AG04450 (cell line): ENCODE measurements around the gene KLF15. TPM values are rescaled to one million over a fixed set of nuclear protein-coding genes. Genes with fewer than 3 reads are reported as not detected.

Experiments
- CTCF ChIA-PET: fragments of 300-600, 350-600 bp; formaldehyde crosslinking; extraction: SDS; loops from one replicate; lab custom pipeline; 2022; ENCODE audit warnings: antibody characterized with exemption, inconsistent platforms; lab: Charles Lee
- POLR2A ChIA-PET: fragments of 350-600 bp; formaldehyde crosslinking; extraction: SDS; loops from one replicate; lab custom pipeline; 2021; ENCODE audit warnings: antibody characterized with exemption, inconsistent platforms; lab: Yijun Ruan, JAX
- DNase-seq: peaks from one replicate; pipeline ENCODE4 v3.0.0-alpha.2; 2011; ENCODE audit warnings: low read depth, low spot score
- H3K27ac ChIP-seq: one replicate; pipeline ENCODE4 v1.5.1; 2012; ENCODE audit warnings: low read depth, low read length, control low read depth
- H3K27me3 ChIP-seq: one replicate; pipeline ENCODE4 v1.6.0; 2012; ENCODE audit warnings: low read length; ENCODE audit not compliant: control insufficient read depth, insufficient read depth
- H3K4me3 ChIP-seq: 2 replicates; pipeline ENCODE4 v1.5.1; 2011; ENCODE audit warnings: mild to moderate bottlenecking, low read depth, low read length, control low read depth
- H3K9me3 ChIP-seq: 2 replicates; pipeline ENCODE4 v1.5.1; 2012; ENCODE audit warnings: low read length; ENCODE audit not compliant: control insufficient read depth, insufficient read depth
- polyA plus RNA-seq: library from polyadenylated mRNA; depleted of rRNA; stranded (reverse); fragments of >200 nt; gene quantifications from 2 replicates; pipeline ENCODE4 v1.2.3, GENCODE V29; 2011
- TF ChIP-seq, protein P1 (sequence below): IDR thresholded peaks from 2 replicates; pipeline ENCODE4 v1.5.1; 2011; ENCODE audit warnings: low read depth, low read length, control low read depth, inconsistent platforms

KLF15 gene
- polyA plus RNA-seq, 1 experiment, result 0.38 TPM

- Histone ChIP-seq H3K4me3 (no peak overlapping the region), H3K27me3 (peaks cover 45% of the 10 kb centered on the region), H3K27ac (no peak overlapping the region), H3K9me3 (no peaks in the 10 kb centered on the region; the same call in 1 of the 2 replicates)
- DNase-seq, result no peak
- ChIA-PET POLR2A (no interaction called here), CTCF (interaction anchor here (1.0 kb wide), 1 partner anchor 16 kb away, joined by 3 read pairs; no protein-coding TSS in a partner anchor)
- TF ChIP-seq, protein P1, sequence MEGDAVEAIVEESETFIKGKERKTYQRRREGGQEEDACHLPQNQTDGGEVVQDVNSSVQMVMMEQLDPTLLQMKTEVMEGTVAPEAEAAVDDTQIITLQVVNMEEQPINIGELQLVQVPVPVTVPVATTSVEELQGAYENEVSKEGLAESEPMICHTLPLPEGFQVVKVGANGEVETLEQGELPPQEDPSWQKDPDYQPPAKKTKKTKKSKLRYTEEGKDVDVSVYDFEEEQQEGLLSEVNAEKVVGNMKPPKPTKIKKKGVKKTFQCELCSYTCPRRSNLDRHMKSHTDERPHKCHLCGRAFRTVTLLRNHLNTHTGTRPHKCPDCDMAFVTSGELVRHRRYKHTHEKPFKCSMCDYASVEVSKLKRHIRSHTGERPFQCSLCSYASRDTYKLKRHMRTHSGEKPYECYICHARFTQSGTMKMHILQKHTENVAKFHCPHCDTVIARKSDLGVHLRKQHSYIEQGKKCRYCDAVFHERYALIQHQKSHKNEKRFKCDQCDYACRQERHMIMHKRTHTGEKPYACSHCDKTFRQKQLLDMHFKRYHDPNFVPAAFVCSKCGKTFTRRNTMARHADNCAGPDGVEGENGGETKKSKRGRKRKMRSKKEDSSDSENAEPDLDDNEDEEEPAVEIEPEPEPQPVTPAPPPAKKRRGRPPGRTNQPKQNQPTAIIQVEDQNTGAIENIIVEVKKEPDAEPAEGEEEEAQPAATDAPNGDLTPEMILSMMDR, result no peak
These were observed 1.6 kb upstream of the KLF15 start for GRCh38 chr3:126358816-126359181.

DNA sequence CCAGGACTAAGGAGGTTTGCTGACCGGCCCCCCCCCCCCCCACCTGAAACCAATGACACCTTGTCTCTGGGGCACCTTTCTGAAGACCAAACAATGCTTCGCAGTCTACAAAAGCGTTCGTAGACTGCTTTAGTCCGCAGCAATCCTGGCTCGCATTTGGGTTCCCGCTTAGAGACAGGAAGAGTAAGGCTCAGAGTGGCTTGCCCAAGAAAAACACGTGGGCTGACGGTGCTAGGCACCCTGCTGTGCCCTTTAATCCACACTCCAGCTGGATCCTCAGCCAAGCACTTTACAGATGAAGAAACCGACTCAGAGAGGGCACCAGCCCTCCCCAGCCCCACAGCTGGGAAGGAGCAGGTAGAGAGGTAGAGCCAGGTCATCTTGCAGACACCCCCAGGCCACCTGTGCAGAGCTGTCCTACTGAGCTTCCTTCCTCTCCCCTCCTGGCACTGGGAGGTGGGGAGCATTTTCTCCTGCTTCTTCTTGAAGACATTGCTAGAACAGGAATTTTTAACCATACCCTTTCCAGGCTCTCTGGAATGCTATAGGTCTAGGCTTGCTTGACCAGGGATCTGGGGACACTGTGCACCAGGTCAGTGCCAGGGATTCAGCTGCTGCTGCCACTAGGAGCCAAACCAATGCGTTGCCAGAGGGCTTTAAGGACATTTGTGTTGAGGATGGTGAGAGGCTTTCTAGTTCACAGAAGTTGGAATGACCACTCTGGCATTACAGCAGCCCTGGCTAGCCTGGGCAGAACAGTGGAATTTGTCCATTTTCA is 1.0 kb upstream of the KLF15 start:
- no peaks in the 10 kb centered on the region; the same call in 1 of the 2 replicates for H3K9me3 ChIP-seq
- no peak overlapping the region for H3K4me3 ChIP-seq
- ChIA-PET POLR2A (interaction anchor here (1.4 kb wide), 1 partner anchor 91 kb away, joined by 3 read pairs; no protein-coding TSS in a partner anchor), CTCF (interaction anchor here (1.0 to 1.1 kb wide), 2 partner anchors 16 to 112 kb away, joined by 3 to 6 read pairs; no protein-coding TSS in a partner anchor)
- DNase-seq, result no peak
- TF ChIP-seq, protein P1, result no peak
- no peak overlapping the region for H3K27ac ChIP-seq
- H3K27me3 ChIP-seq, result peaks cover 42% of the 10 kb centered on the region

DNA sequence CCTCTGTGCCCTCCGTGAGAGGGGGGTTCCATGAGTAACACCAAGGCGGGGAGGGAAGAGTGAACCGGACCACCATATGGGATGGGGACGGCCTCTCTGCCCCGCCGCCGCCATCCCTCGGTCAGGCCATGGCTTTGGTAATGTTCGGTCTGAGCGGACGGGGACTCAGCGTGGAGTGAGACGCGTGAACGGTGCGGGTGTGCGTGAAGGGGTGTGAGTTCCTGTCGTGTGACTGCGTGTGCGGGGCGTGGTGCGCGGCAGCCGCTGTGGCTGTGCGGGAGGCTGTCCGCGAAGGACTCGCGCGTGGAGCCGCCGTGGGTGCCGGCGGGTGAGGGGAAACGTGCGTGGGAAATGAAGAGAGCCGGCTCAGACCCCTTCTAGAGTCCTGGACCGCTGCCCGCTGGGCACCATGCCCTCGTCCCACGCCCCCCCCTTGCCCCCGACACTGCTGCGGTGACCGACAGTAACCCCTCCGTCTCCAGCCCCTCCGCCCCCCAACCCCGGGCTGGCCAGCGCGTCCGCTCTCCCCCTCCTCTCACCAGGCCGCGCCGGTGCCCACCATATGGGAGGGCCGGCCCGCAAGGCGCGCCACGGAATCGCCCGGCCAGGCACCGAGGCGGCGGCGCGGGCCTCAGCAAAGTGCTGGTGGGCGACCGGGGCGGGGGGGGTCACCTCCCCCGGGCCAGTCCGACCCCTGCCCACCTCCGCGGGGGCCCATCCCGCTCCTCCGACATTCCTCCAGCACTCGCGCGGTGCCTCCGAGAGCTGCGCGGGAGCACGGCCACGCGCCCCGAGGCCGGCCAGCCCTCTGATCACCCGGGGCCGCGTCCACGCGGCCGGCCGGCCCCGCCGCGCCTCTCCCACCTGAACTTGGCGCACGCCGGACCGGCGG is 589 bp downstream of the KLF15 start:
- DNase-seq, result no peak
- Histone ChIP-seq H3K4me3 (peak overlapping the region; percentile 52), H3K27ac (no peak overlapping the region), H3K9me3 (no peaks in the 10 kb centered on the region; the same call in 1 of the 2 replicates), H3K27me3 (peaks cover 38% of the 10 kb centered on the region)
- POLR2A ChIA-PET, result interaction anchor here (0.5 to 1.4 kb wide), 2 partner anchors 66 to 89 kb away, joined by 3 to 5 read pairs; no protein-coding TSS in a partner anchor
- TF ChIP-seq, protein P1, result no peak
- CTCF ChIA-PET, result no interaction called here

- H3K27ac ChIP-seq, result no peak overlapping the region
- H3K27me3 ChIP-seq, result peaks cover 32% of the 10 kb centered on the region
- CTCF ChIA-PET, result no interaction called here
- H3K4me3 ChIP-seq, result peak overlapping the region; percentile 52
- H3K9me3 ChIP-seq, result no peaks in the 10 kb centered on the region; the same call in 1 of the 2 replicates
- TF ChIP-seq, protein P1, result no peak
- POLR2A ChIA-PET, result no interaction called here
- no peak for DNase-seq
These were observed 1.3 kb downstream of the KLF15 start for GRCh38 chr3:126355777-126356372.
